CD8-positive, alpha-beta memory T cell (primary cell): Measurements from ENCODE around the gene MDM4. TPM values are rescaled to one million over a fixed set of nuclear protein-coding genes. Genes with fewer than 3 reads are reported as not detected.

Source experiments
- CTCF ChIA-PET: fragments of 350-600 bp; sonication (Branson Sonifier 250); formaldehyde crosslinking; loops from one replicate; lab custom pipeline; 2021; ENCODE audit warnings: antibody characterized with exemption; lab: Charles Lee
- POLR2A ChIA-PET: fragments of 350-600 bp; sonication (Branson Sonifier 250); formaldehyde crosslinking; loops from one replicate; lab custom pipeline; 2021; ENCODE audit warnings: antibody characterized with exemption; lab: Charles Lee
- DNase-seq, 5 donors: peaks; one replicate each; pipeline versions ENCODE4 v3.0.0 to v3.0.0-alpha.2; 2020 to 2022; ENCODE audit warnings: mixed read lengths in 1 of 5
- H3K27ac ChIP-seq: one replicate; pipeline ENCODE4 v1.7.0; 2013; ENCODE audit warnings: low read depth, mild to moderate bottlenecking, low read length, moderate library complexity
- H3K27me3 ChIP-seq: 2 replicates; pipeline ENCODE4 v1.7.0; 2013; ENCODE audit warnings: low read length, mild to moderate bottlenecking; ENCODE audit not compliant: insufficient read depth, poor library complexity, severe bottlenecking
- H3K36me3 ChIP-seq: 2 replicates; pipeline ENCODE4 v1.7.0; 2013; ENCODE audit warnings: mild to moderate bottlenecking, low read length, moderate library complexity; ENCODE audit not compliant: insufficient read depth
- H3K4me1 ChIP-seq: 2 replicates; pipeline ENCODE4 v1.7.0; 2013; ENCODE audit warnings: mild to moderate bottlenecking, low read length, moderate library complexity; ENCODE audit not compliant: insufficient read depth
- H3K4me3 ChIP-seq: 2 replicates; pipeline ENCODE4 v1.7.0; 2013; ENCODE audit warnings: mild to moderate bottlenecking, low read length
- H3K9me3 ChIP-seq: 2 replicates; pipeline ENCODE4 v1.7.0; 2013; ENCODE audit warnings: mild to moderate bottlenecking, low read length
- H3K27ac Mint-ChIP-seq, 8 donors: one replicate each; pipeline ENCODE4 v1.8.0; 2020 to 2021; ENCODE audit warnings: mixed read lengths in 8 of 8, mild to moderate bottlenecking in 6 of 8, inconsistent platforms in 3 of 8, moderate library complexity in 3 of 8
- H3K27me3 Mint-ChIP-seq, 2 donors: one replicate each; pipeline ENCODE4 v1.8.0; 2020 to 2021; ENCODE audit warnings: mixed read lengths in 2 of 2, mild to moderate bottlenecking in 1 of 2, moderate library complexity in 1 of 2
- H3K36me3 Mint-ChIP-seq, 3 donors: one replicate each; pipeline ENCODE4 v1.8.0; 2020 to 2021; ENCODE audit warnings: mixed read lengths in 3 of 3, inconsistent platforms in 1 of 3, mild to moderate bottlenecking in 1 of 3
- H3K4me1 Mint-ChIP-seq, 3 donors: one replicate each; pipeline ENCODE4 v1.8.0; 2020 to 2021; ENCODE audit warnings: mixed read lengths in 3 of 3, inconsistent platforms in 1 of 3, mild to moderate bottlenecking in 1 of 3
- H3K4me3 Mint-ChIP-seq, 7 donors: one replicate each; pipeline ENCODE4 v1.8.0; 2020 to 2021; ENCODE audit warnings: mixed read lengths in 7 of 7, mild to moderate bottlenecking in 6 of 7, moderate library complexity in 4 of 7, inconsistent platforms in 2 of 7
- H3K9me3 Mint-ChIP-seq, 5 donors: one replicate each; pipeline ENCODE4 v1.8.0; 2020 to 2022; ENCODE audit warnings: mixed read lengths in 5 of 5, mild to moderate bottlenecking in 3 of 5, moderate library complexity in 2 of 5, inconsistent platforms in 1 of 5
- polyA plus RNA-seq: library from polyadenylated mRNA; unstranded; fragments of 300-500 nt; fragmentation: Illumina TruSeq; gene quantifications from one replicate; pipeline ENCODE4 v1.2.3, GENCODE V29; 2021
- total RNA-seq, 2 experiments: library from RNA; stranded (reverse); gene quantifications; one replicate each; pipeline ENCODE4 v1.2.3, GENCODE V29; 2021

Gene MDM4
- total and polyA plus RNA-seq, 3 experiments from 2014 or later = 13.6 to 80.7 (median 80.7) TPM

DNA sequence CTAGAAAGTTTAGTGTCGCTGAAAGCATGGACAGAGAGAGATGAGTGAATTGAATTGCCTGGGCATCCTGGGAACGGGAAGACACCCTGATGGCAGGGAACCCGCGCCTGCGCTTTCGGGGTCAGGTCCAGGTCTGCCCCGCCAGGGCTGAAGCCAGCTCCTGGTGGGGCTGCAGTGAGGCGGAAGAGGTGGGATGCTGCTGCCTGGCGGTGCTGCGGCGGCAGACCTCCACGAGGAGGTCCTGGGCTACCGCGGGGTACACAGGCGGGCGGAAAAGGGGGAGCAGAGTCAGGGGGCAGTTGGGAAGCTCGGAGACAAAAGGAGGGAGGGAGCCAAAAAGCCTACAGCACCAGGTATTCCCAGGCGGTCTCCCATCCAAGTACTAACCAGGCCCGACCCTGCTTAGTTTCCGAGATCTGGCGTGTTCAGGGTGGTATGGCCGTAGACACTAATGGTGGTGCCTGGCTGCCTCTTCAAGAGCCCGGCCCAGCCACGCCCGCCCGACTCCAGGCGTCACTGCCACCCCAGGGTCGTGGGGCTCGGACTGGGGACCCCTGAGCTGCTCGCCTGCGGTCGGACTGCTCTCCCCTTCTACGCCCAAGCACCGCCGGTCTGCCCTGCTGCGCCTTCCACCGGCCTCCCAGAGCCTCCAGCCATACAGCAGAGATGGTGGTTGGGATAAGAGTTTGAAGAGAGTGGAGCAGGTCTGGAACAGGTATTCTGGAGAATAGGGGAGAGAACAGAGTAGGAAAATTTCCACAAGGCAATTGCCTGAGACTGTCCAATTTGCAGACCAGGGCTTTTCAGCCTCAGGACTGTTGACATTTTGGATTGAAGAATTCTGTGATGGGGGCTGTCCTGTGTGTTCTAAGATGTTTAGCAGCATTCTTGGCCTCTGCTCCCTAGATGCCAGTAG lies 46.1 kb downstream of the MDM4 start:
- no peak overlapping the region for H3K27ac ChIP-seq
- Mint-ChIP-seq H3K4me3 (peak overlapping the region in 1 of 7 donors; percentile 24), H3K36me3 (peaks cover 0 to 59% (median 17%) of the 10 kb centered on the region in 3 donors), H3K4me1 (peaks cover 33 to 44% (median 36%) of the 10 kb centered on the region in 3 donors), H3K27ac (peak overlapping the region in 2 of 8 donors; percentile 52 to 88), H3K9me3 (no peaks in the 10 kb centered on the region), H3K27me3 (no peaks in the 10 kb centered on the region)
- ChIA-PET CTCF (interaction anchor here (1.0 to 2.2 kb wide), 4 partner anchors 11 to 245 kb away, joined by 3 to 9 read pairs (median 3); no protein-coding TSS in a partner anchor), POLR2A (interaction anchor here (0.7 kb wide), 1 partner anchor 726 kb away, joined by 4 read pairs; no protein-coding TSS in a partner anchor)
- no peaks in the 10 kb centered on the region for H3K36me3 ChIP-seq
- no peaks in the 10 kb centered on the region for H3K9me3 ChIP-seq
- H3K4me3 ChIP-seq = no peak overlapping the region
- H3K27me3 ChIP-seq = no peaks in the 10 kb centered on the region
- no peak for DNase-seq
- H3K4me1 ChIP-seq = peaks cover 34% of the 10 kb centered on the region

- H3K4me1 ChIP-seq = peaks cover 34% of the 10 kb centered on the region
- no peaks in the 10 kb centered on the region for H3K27me3 Mint-ChIP-seq
- no peak for DNase-seq
- H3K9me3 ChIP-seq = no peaks in the 10 kb centered on the region
- H3K27ac ChIP-seq = no peak overlapping the region
- H3K27me3 ChIP-seq = no peaks in the 10 kb centered on the region
- H3K36me3 Mint-ChIP-seq = peaks cover 6 to 64% (median 20%) of the 10 kb centered on the region in 3 donors
- peak overlapping the region in 7 of 8 donors; percentile 3 to 88 (median 52) for H3K27ac Mint-ChIP-seq
- POLR2A ChIA-PET = no interaction called here
- no peaks in the 10 kb centered on the region for H3K36me3 ChIP-seq
- H3K9me3 Mint-ChIP-seq = no peaks in the 10 kb centered on the region
- H3K4me1 Mint-ChIP-seq = peaks cover 33 to 44% (median 36%) of the 10 kb centered on the region in 3 donors
- no peak overlapping the region for H3K4me3 Mint-ChIP-seq
- H3K4me3 ChIP-seq = no peak overlapping the region
- CTCF ChIA-PET = interaction anchor here (1.0 to 2.2 kb wide), 4 partner anchors 11 to 244 kb away, joined by 3 to 9 read pairs (median 4); no protein-coding TSS in a partner anchor
Measured at GRCh38 chr1:204563307-204563706, 47.1 kb downstream of the MDM4 start.

- Histone ChIP-seq H3K27ac (no peak overlapping the region), H3K27me3 (no peaks in the 10 kb centered on the region), H3K9me3 (no peaks in the 10 kb centered on the region), H3K4me3 (no peak overlapping the region), H3K4me1 (peaks cover 34% of the 10 kb centered on the region), H3K36me3 (no peaks in the 10 kb centered on the region)
- H3K4me3 Mint-ChIP-seq = peak overlapping the region in 1 of 7 donors; percentile 65
- POLR2A ChIA-PET = no interaction called here
- H3K27ac Mint-ChIP-seq = peak overlapping the region in 7 of 8 donors; percentile 1 to 88 (median 58)
- H3K36me3 Mint-ChIP-seq = peaks cover 6 to 65% (median 16%) of the 10 kb centered on the region in 3 donors
- CTCF ChIA-PET = interaction anchor here (1.0 to 2.2 kb wide), 4 partner anchors 11 to 243 kb away, joined by 3 to 9 read pairs (median 4); no protein-coding TSS in a partner anchor
- peaks cover 33 to 44% (median 36%) of the 10 kb centered on the region in 3 donors for H3K4me1 Mint-ChIP-seq
- H3K27me3 Mint-ChIP-seq = no peaks in the 10 kb centered on the region
- H3K9me3 Mint-ChIP-seq = no peaks in the 10 kb centered on the region
- DNase-seq = no peak
Measured at GRCh38 chr1:204563780-204564179, 47.6 kb downstream of the MDM4 start.

- H3K27me3 Mint-ChIP-seq = no peaks in the 10 kb centered on the region
- H3K27ac ChIP-seq = no peak overlapping the region
- H3K9me3 Mint-ChIP-seq = no peaks in the 10 kb centered on the region
- peaks cover 34% of the 10 kb centered on the region for H3K4me1 ChIP-seq
- peaks cover 33 to 44% (median 36%) of the 10 kb centered on the region in 3 donors for H3K4me1 Mint-ChIP-seq
- DNase-seq = peak in 3 of 5 donors; percentile 8 to 32 (median 25)
- CTCF ChIA-PET = interaction anchor here (0.6 to 2.7 kb wide), 12 partner anchors 8 to 242 kb away, joined by 3 to 19 read pairs (median 8); partner anchors contain the start of gene MDM4
- H3K36me3 Mint-ChIP-seq = peaks cover 6 to 65% (median 14%) of the 10 kb centered on the region in 3 donors
- peak overlapping the region; percentile 32 to 95 (median 78) for H3K27ac Mint-ChIP-seq
- H3K4me3 Mint-ChIP-seq = peak overlapping the region in 1 of 7 donors; percentile 26
- H3K36me3 ChIP-seq = no peaks in the 10 kb centered on the region
- POLR2A ChIA-PET = no interaction called here
- H3K9me3 ChIP-seq = no peaks in the 10 kb centered on the region
- H3K27me3 ChIP-seq = no peaks in the 10 kb centered on the region
- H3K4me3 ChIP-seq = no peak overlapping the region
Measured at GRCh38 chr1:204564835-204565234, 48.6 kb downstream of the MDM4 start.

- peaks cover 6 to 67% (median 19%) of the 10 kb centered on the region in 3 donors for H3K36me3 Mint-ChIP-seq
- ChIA-PET CTCF (interaction anchor here (0.6 to 2.7 kb wide), 21 partner anchors 9 to 241 kb away, joined by 3 to 19 read pairs (median 4); partner anchors contain the start of genes MDM4 and PIK3C2B), POLR2A (interaction anchor here (0.8 to 1.5 kb wide), 3 partner anchors 9 to 63 kb away, joined by 3 read pairs; no protein-coding TSS in a partner anchor)
- peaks cover 29 to 44% (median 36%) of the 10 kb centered on the region in 3 donors for H3K4me1 Mint-ChIP-seq
- H3K9me3 Mint-ChIP-seq = no peaks in the 10 kb centered on the region
- H3K4me1 ChIP-seq = peaks cover 34% of the 10 kb centered on the region
- no peaks in the 10 kb centered on the region for H3K9me3 ChIP-seq
- DNase-seq = peak; percentile 19 to 71 (median 59)
- H3K27me3 ChIP-seq = no peaks in the 10 kb centered on the region
- H3K36me3 ChIP-seq = peaks cover under 1% of the 10 kb centered on the region
- no peak overlapping the region for H3K27ac ChIP-seq
- H3K27me3 Mint-ChIP-seq = no peaks in the 10 kb centered on the region
- peak overlapping the region; percentile 33 to 92 (median 79) for H3K27ac Mint-ChIP-seq
- no peak overlapping the region for H3K4me3 ChIP-seq
- H3K4me3 Mint-ChIP-seq = peak overlapping the region in 2 of 7 donors; percentile 18 to 47
Measured at GRCh38 chr1:204565617-204566582, 49.7 kb downstream of the MDM4 start.

GRCh38 chr1:204566583-204566955 lies 50.4 kb downstream of the MDM4 start:
- no peak for DNase-seq
- Histone ChIP-seq H3K9me3 (no peaks in the 10 kb centered on the region), H3K27me3 (no peaks in the 10 kb centered on the region), H3K36me3 (peaks cover 7% of the 10 kb centered on the region), H3K4me1 (peaks cover 34% of the 10 kb centered on the region), H3K4me3 (no peak overlapping the region), H3K27ac (no peak overlapping the region)
- ChIA-PET POLR2A (interaction anchor here (1.5 kb wide), 1 partner anchor 63 kb away, joined by 3 read pairs; no protein-coding TSS in a partner anchor), CTCF (interaction anchor here (1.0 to 2.7 kb wide), 12 partner anchors 8 to 241 kb away, joined by 3 to 19 read pairs (median 6); partner anchors contain the start of gene MDM4)
- Mint-ChIP-seq H3K9me3 (no peaks in the 10 kb centered on the region), H3K36me3 (peaks cover 6 to 69% (median 22%) of the 10 kb centered on the region in 3 donors), H3K27ac (peak overlapping the region in 3 of 8 donors; percentile 33 to 60 (median 47)), H3K4me1 (peaks cover 27 to 40% (median 36%) of the 10 kb centered on the region in 3 donors), H3K27me3 (no peaks in the 10 kb centered on the region), H3K4me3 (no peak overlapping the region)

GRCh38 chr1:204567071-204567470 lies 50.9 kb downstream of the MDM4 start:
- Mint-ChIP-seq H3K27ac (peak overlapping the region in 2 of 8 donors; percentile 43 to 52), H3K9me3 (no peaks in the 10 kb centered on the region), H3K4me1 (peaks cover 23 to 36% (median 31%) of the 10 kb centered on the region in 3 donors), H3K36me3 (peaks cover 6 to 65% (median 19%) of the 10 kb centered on the region in 3 donors), H3K27me3 (no peaks in the 10 kb centered on the region), H3K4me3 (no peak overlapping the region)
- no peaks in the 10 kb centered on the region for H3K27me3 ChIP-seq
- no peak overlapping the region for H3K27ac ChIP-seq
- H3K4me1 ChIP-seq = peaks cover 34% of the 10 kb centered on the region
- H3K4me3 ChIP-seq = no peak overlapping the region
- DNase-seq = no peak
- no peaks in the 10 kb centered on the region for H3K9me3 ChIP-seq
- POLR2A ChIA-PET = no interaction called here
- H3K36me3 ChIP-seq = peaks cover 7% of the 10 kb centered on the region
- CTCF ChIA-PET = interaction anchor here (1.1 to 2.7 kb wide), 3 partner anchors 13 to 197 kb away, joined by 3 to 19 read pairs (median 5); no protein-coding TSS in a partner anchor
